ENCODE results near the gene ANTXR2. TPM values are rescaled to one million over a fixed set of nuclear protein-coding genes. Genes with fewer than 3 reads are reported as not detected.

ANTXR2 gene
- total and polyA plus RNA-seq, 2 of the 8 experiments (the other 6 are each of a cell fraction or from before 2014, with no cell fraction given), result 1.1 to 7.5 TPM

- TF ChIP-seq, protein P1, sequence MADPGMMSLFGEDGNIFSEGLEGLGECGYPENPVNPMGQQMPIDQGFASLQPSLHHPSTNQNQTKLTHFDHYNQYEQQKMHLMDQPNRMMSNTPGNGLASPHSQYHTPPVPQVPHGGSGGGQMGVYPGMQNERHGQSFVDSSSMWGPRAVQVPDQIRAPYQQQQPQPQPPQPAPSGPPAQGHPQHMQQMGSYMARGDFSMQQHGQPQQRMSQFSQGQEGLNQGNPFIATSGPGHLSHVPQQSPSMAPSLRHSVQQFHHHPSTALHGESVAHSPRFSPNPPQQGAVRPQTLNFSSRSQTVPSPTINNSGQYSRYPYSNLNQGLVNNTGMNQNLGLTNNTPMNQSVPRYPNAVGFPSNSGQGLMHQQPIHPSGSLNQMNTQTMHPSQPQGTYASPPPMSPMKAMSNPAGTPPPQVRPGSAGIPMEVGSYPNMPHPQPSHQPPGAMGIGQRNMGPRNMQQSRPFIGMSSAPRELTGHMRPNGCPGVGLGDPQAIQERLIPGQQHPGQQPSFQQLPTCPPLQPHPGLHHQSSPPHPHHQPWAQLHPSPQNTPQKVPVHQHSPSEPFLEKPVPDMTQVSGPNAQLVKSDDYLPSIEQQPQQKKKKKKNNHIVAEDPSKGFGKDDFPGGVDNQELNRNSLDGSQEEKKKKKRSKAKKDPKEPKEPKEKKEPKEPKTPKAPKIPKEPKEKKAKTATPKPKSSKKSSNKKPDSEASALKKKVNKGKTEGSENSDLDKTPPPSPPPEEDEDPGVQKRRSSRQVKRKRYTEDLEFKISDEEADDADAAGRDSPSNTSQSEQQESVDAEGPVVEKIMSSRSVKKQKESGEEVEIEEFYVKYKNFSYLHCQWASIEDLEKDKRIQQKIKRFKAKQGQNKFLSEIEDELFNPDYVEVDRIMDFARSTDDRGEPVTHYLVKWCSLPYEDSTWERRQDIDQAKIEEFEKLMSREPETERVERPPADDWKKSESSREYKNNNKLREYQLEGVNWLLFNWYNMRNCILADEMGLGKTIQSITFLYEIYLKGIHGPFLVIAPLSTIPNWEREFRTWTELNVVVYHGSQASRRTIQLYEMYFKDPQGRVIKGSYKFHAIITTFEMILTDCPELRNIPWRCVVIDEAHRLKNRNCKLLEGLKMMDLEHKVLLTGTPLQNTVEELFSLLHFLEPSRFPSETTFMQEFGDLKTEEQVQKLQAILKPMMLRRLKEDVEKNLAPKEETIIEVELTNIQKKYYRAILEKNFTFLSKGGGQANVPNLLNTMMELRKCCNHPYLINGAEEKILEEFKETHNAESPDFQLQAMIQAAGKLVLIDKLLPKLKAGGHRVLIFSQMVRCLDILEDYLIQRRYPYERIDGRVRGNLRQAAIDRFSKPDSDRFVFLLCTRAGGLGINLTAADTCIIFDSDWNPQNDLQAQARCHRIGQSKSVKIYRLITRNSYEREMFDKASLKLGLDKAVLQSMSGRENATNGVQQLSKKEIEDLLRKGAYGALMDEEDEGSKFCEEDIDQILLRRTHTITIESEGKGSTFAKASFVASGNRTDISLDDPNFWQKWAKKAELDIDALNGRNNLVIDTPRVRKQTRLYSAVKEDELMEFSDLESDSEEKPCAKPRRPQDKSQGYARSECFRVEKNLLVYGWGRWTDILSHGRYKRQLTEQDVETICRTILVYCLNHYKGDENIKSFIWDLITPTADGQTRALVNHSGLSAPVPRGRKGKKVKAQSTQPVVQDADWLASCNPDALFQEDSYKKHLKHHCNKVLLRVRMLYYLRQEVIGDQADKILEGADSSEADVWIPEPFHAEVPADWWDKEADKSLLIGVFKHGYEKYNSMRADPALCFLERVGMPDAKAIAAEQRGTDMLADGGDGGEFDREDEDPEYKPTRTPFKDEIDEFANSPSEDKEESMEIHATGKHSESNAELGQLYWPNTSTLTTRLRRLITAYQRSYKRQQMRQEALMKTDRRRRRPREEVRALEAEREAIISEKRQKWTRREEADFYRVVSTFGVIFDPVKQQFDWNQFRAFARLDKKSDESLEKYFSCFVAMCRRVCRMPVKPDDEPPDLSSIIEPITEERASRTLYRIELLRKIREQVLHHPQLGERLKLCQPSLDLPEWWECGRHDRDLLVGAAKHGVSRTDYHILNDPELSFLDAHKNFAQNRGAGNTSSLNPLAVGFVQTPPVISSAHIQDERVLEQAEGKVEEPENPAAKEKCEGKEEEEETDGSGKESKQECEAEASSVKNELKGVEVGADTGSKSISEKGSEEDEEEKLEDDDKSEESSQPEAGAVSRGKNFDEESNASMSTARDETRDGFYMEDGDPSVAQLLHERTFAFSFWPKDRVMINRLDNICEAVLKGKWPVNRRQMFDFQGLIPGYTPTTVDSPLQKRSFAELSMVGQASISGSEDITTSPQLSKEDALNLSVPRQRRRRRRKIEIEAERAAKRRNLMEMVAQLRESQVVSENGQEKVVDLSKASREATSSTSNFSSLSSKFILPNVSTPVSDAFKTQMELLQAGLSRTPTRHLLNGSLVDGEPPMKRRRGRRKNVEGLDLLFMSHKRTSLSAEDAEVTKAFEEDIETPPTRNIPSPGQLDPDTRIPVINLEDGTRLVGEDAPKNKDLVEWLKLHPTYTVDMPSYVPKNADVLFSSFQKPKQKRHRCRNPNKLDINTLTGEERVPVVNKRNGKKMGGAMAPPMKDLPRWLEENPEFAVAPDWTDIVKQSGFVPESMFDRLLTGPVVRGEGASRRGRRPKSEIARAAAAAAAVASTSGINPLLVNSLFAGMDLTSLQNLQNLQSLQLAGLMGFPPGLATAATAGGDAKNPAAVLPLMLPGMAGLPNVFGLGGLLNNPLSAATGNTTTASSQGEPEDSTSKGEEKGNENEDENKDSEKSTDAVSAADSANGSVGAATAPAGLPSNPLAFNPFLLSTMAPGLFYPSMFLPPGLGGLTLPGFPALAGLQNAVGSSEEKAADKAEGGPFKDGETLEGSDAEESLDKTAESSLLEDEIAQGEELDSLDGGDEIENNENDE (IDR thresholded peaks at IDR 0.05; ENCODE audit: insufficient replicate concordance, low read length), result no peak
- no peak for TF ChIP-seq HDAC2 (IDR thresholded peaks at IDR 0.05; ENCODE audit: borderline replicate concordance in 1 of 2, low read depth in 2 of 2, low read length in 2 of 2)
Observed at GRCh38 chr4:80029364-80029763, 43.7 kb downstream of the ANTXR2 start (continued).

Measured in H1 (cell line).